GM12878 (cell line): Measurements from ENCODE around the gene LMAN1L. TPM values are rescaled to one million over a fixed set of nuclear protein-coding genes. Genes with fewer than 3 reads are reported as not detected.

Experiments used
- BRCA1 ChIP-seq: IDR thresholded peaks from 2 replicates; pipeline ENCODE4 v1.6.1; 2011; ENCODE audit warnings: low read depth, low read length, improper control_type of control experiment
- CTCF ChIP-seq, 3 experiments: IDR thresholded peaks in 2 of 3; conservative IDR thresholded peaks in 1 of 3; 2 replicates each; pipeline ENCODE4 v1.5.1; 2011; ENCODE audit warnings: low read depth in 3 of 3, low read length in 3 of 3, mild to moderate bottlenecking in 3 of 3, control low read depth in 2 of 3, moderate library complexity in 2 of 3, inconsistent platforms in 1 of 3, mixed read lengths in 1 of 3; ENCODE audit not compliant: control insufficient read depth in 2 of 3, insufficient read depth in 1 of 3; ENCODE audit errors: extremely low read depth in 1 of 3
- DPF2 ChIP-seq: fragments of 450-650 bp; IDR thresholded peaks from 2 replicates; pipeline ENCODE4 v1.6.1; 2017; ENCODE audit warnings: mild to moderate bottlenecking
- HDAC2 ChIP-seq: fragments of 200-600 bp; sonication (generic); IDR thresholded peaks from 2 replicates; pipeline ENCODE4 v1.6.1; 2017
- IKZF1 ChIP-seq: fragments of 450-650 bp; conservative IDR thresholded peaks from 2 replicates; pipeline ENCODE4 v1.6.1; 2017; ENCODE audit warnings: antibody characterized with exemption, mild to moderate bottlenecking
- JUND ChIP-seq: IDR thresholded peaks from 2 replicates; pipeline ENCODE4 v1.6.1; 2012; ENCODE audit warnings: low read depth, mild to moderate bottlenecking, low read length, improper control_type of control experiment, moderate library complexity
- MLLT1 ChIP-seq: fragments of 450-650 bp; IDR thresholded peaks from 2 replicates; pipeline ENCODE4 v1.6.1; 2016; ENCODE audit warnings: mild to moderate bottlenecking
- MYB ChIP-seq: fragments of 150-350 bp; IDR thresholded peaks from 2 replicates; pipeline ENCODE4 v1.6.1; 2014; ENCODE audit warnings: mild to moderate bottlenecking, low read depth, low read length, borderline replicate concordance
- NFYB ChIP-seq: IDR thresholded peaks from 2 replicates; pipeline ENCODE4 v1.6.1; 2011; ENCODE audit warnings: low read depth, mild to moderate bottlenecking, low read length, improper control_type of control experiment, moderate library complexity; ENCODE audit not compliant: insufficient read depth
- PBX3 ChIP-seq: IDR thresholded peaks from 2 replicates; pipeline ENCODE4 v1.6.1; 2011; ENCODE audit warnings: mild to moderate bottlenecking, low read depth, low read length, moderate library complexity; ENCODE audit not compliant: insufficient replicate concordance
- POLR2A ChIP-seq: IDR thresholded peaks from 2 replicates; pipeline ENCODE4 v1.6.1; 2011; ENCODE audit warnings: low read depth, mild to moderate bottlenecking, low read length
- RAD21 ChIP-seq: IDR thresholded peaks from 2 replicates; pipeline ENCODE4 v1.6.1; 2011; ENCODE audit warnings: mild to moderate bottlenecking, low read depth, low read length, moderate library complexity; ENCODE audit not compliant: insufficient read depth
- REST ChIP-seq: IDR thresholded peaks from 2 replicates; pipeline ENCODE4 v1.6.1; 2012; ENCODE audit warnings: mild to moderate bottlenecking, low read depth, low read length
- SIN3A ChIP-seq: IDR thresholded peaks from 2 replicates; pipeline ENCODE4 v1.6.1; 2012; ENCODE audit warnings: low read depth, low read length, improper control_type of control experiment
- STAT1 ChIP-seq: fragments of 450-650 bp; conservative IDR thresholded peaks from 2 replicates; pipeline ENCODE4 v1.6.1; 2014; ENCODE audit warnings: antibody characterized with exemption, mild to moderate bottlenecking
- TCF7 ChIP-seq: IDR thresholded peaks from 2 replicates; pipeline ENCODE4 v1.6.1; 2014; ENCODE audit warnings: antibody characterized with exemption, borderline replicate concordance
- YY1 ChIP-seq: IDR thresholded peaks from 2 replicates; pipeline ENCODE4 v1.6.1; 2011; ENCODE audit warnings: low read depth, mild to moderate bottlenecking, low read length
- ZNF207 ChIP-seq: fragments of 450-650 bp; IDR thresholded peaks from 2 replicates; pipeline ENCODE4 v1.6.1; 2014; ENCODE audit warnings: antibody characterized with exemption, mild to moderate bottlenecking, borderline replicate concordance
- ZNF217 ChIP-seq: fragments of 450-650 bp; IDR thresholded peaks from 2 replicates; pipeline ENCODE4 v1.6.1; 2017; ENCODE audit warnings: antibody characterized with exemption, mild to moderate bottlenecking
- ZNF274 ChIP-seq: IDR thresholded peaks from one replicate; pipeline ENCODE4 v1.8.0; 2011; ENCODE audit not compliant: insufficient read length, insufficient read depth
- ZNF384 ChIP-seq: IDR thresholded peaks from 2 replicates; pipeline ENCODE4 v1.6.1; 2012; ENCODE audit warnings: low read depth, mild to moderate bottlenecking, low read length, improper control_type of control experiment, borderline replicate concordance
- polyA plus RNA-seq, 11 experiments: library from polyadenylated mRNA; depleted of rRNA in 4 of 11; unstranded in 6 of 11; stranded (reverse) in 5 of 11; fragments of >200 nt; fragmentation: Nextera tagmentation in 4 of 11; fragmentation: Illumina TruSeq in 1 of 11; extraction: Ambion mirVana in 4 of 11; extraction: Trizol in 1 of 11; gene quantifications; 1 replicate in 1 of 11; 2 replicates in 10 of 11; pipeline versions ENCODE4 v1.2.1 to v1.2.3, GENCODE V29; 2011 to 2016; ENCODE audit warnings: inconsistent platforms in 2 of 11, missing spikeins in 2 of 11, low read depth in 1 of 11
- total RNA-seq, 4 experiments: library from RNA; depleted of rRNA in 3 of 4; stranded (reverse); fragments of >200 nt in 3 of 4; fragmentation: Illumina TruSeq in 1 of 4; extraction: Trizol in 1 of 4; gene quantifications; 2 replicates each; pipeline versions ENCODE4 v1.2.1 to v1.2.3, GENCODE V29; 2013 to 2021

Gene LMAN1L
- total and polyA plus RNA-seq, 10 of the 15 experiments (the other 5 are each of a cell fraction or from before 2014, with no cell fraction given), result not detected

GRCh38 chr15:74784426-74785193, 28.0 kb upstream of the LMAN1L start (continued):
- TF ChIP-seq ZNF207 (peak; percentile 37; the same call in 1 of the 2 replicates), REST (no peak), STAT1 (no peak), ZNF274 (no peak), MLLT1 (no peak), DPF2 (no peak), IKZF1 (0 out of 2 replicates have a peak, but pooled peaks have one; percentile 9), RAD21 (0 out of 2 replicates have a peak, but pooled peaks have one; percentile 6), HDAC2 (no peak), ZNF217 (no peak), SIN3A (no peak; the same call in 1 of the 2 replicates), ZNF384 (no peak), PBX3 (no peak), TCF7 (no peak), BRCA1 (no peak), CTCF (IDR thresholded peaks at IDR 0.05 in 2 of 3, conservative IDR thresholded peaks at IDR 0.05 in 1 of 3; ENCODE audit: control insufficient read depth in 2 of 3, extremely low read depth in 1 of 3, insufficient read depth in 1 of 3, low read depth in 3 of 3, low read length in 3 of 3) (peak in 1 of 3 experiments; percentile 20; a peak in 1 of 6 replicates), YY1 (peak; percentile 58; the same call in 1 of the 2 replicates), JUND (no peak), POLR2A (no peak), MYB (no peak), NFYB (peak; percentile 75)
